GM10248 (cell line): ENCODE results near the gene C6orf15.

Source experiments
- CTCF ChIA-PET: fragments of 300-600 bp; sonication (Branson Sonifier 250); formaldehyde crosslinking; extraction: SDS; loops from one replicate; lab custom pipeline; 2021; ENCODE audit warnings: antibody characterized with exemption; lab: Yijun Ruan, JAX
- POLR2A ChIA-PET: fragments of 350-650 bp; sonication (Branson Sonifier 250); formaldehyde crosslinking; extraction: SDS; loops from one replicate; lab custom pipeline; 2020; ENCODE audit warnings: antibody characterized with exemption; lab: Yijun Ruan, JAX
- DNase-seq: peaks from one replicate; pipeline ENCODE4 v3.0.0; 2012; ENCODE audit errors: extremely low spot score
- CTCF ChIP-seq: IDR thresholded peaks from 2 replicates; pipeline ENCODE4 v1.5.1; 2012; ENCODE audit warnings: mild to moderate bottlenecking, low read depth; ENCODE audit errors: extremely low read depth, missing control alignments, control extremely low read depth

The C6orf15 gene

GRCh38 chr6:31120151-31120915 lies 8.0 kb upstream of the C6orf15 start, which contains the start of gene CDSN:
Gene CDSN (minus strand): TSS chr6:31120446. CDS start chr6:31120419, 27 bp downstream.
- ChIA-PET POLR2A (no interaction called here), CTCF (interaction anchor here (1.4 to 6.7 kb wide), 2 partner anchors 9 to 72 kb away, joined by 3 to 72 read pairs; no protein-coding TSS in a partner anchor)
- no peak for TF ChIP-seq CTCF
- no peak for DNase-seq

- POLR2A ChIA-PET, result no interaction called here
- TF ChIP-seq CTCF, result no peak
- no peak for DNase-seq
- CTCF ChIA-PET, result interaction anchor here (1.0 to 6.7 kb wide), 3 partner anchors 11 to 31 kb away, joined by 3 to 72 read pairs (median 5); no protein-coding TSS in a partner anchor
Measured at GRCh38 chr6:31118178-31118577, 5.8 kb upstream of the C6orf15 start.

GRCh38 chr6:31116661-31117385 lies 4.4 kb upstream of the C6orf15 start:
- TF ChIP-seq CTCF, result no peak
- CTCF ChIA-PET, result interaction anchor here (0.8 to 6.7 kb wide), 4 partner anchors 12 to 212 kb away, joined by 3 to 72 read pairs (median 6); no protein-coding TSS in a partner anchor
- POLR2A ChIA-PET, result no interaction called here
- DNase-seq, result no peak

GRCh38 chr6:31115941-31116560 lies 3.7 kb upstream of the C6orf15 start:
- CTCF ChIA-PET, result interaction anchor here (0.7 to 6.7 kb wide), 6 partner anchors 13 to 211 kb away, joined by 3 to 72 read pairs (median 6); no protein-coding TSS in a partner anchor
- DNase-seq, result no peak
- POLR2A ChIA-PET, result no interaction called here
- no peak for TF ChIP-seq CTCF

- ChIA-PET POLR2A (no interaction called here), CTCF (interaction anchor here (0.9 to 6.7 kb wide), 5 partner anchors 12 to 210 kb away, joined by 3 to 72 read pairs (median 9); no protein-coding TSS in a partner anchor)
- TF ChIP-seq CTCF, result no peak
- no peak for DNase-seq
Measured at GRCh38 chr6:31114970-31115849, 2.8 kb upstream of the C6orf15 start.
